ENCODE measurements around the gene TGFB3.

The TGFB3 gene

DNA sequence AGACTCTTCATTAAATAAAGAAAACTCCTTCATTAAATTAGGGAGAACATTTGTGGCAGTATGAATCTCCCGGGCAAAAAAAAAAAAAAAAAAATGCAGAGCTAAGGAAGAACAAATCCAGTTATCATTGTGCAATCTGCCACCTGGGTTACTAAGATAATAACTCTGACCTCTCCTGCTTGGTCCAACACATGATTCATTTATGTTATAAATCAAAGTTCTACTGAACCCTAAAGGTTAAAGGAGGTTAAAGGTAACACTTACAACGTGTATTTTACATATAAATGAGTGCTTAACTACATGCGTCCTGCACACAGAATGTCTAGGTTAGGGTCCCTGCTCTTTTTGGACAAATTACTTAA, 4.2 kb downstream of the TGFB3 start:
- no peak for TF ChIP-seq FOXP2 (optimal IDR thresholded peaks at IDR 0.05; ENCODE audit: borderline replicate concordance, extremely low read depth, extremely low read length, insufficient read depth)
- no peak for TF ChIP-seq POLR2AphosphoS5 (IDR thresholded peaks at IDR 0.05; ENCODE audit: low read depth, low read length)
- TF ChIP-seq TAF1 (IDR thresholded peaks at IDR 0.05; ENCODE audit: borderline replicate concordance, insufficient read depth, low read length): no peak
- no peak for TF ChIP-seq SIN3A (IDR thresholded peaks at IDR 0.05; ENCODE audit: borderline replicate concordance, insufficient read depth, low read length)
- TF ChIP-seq, protein P1, sequence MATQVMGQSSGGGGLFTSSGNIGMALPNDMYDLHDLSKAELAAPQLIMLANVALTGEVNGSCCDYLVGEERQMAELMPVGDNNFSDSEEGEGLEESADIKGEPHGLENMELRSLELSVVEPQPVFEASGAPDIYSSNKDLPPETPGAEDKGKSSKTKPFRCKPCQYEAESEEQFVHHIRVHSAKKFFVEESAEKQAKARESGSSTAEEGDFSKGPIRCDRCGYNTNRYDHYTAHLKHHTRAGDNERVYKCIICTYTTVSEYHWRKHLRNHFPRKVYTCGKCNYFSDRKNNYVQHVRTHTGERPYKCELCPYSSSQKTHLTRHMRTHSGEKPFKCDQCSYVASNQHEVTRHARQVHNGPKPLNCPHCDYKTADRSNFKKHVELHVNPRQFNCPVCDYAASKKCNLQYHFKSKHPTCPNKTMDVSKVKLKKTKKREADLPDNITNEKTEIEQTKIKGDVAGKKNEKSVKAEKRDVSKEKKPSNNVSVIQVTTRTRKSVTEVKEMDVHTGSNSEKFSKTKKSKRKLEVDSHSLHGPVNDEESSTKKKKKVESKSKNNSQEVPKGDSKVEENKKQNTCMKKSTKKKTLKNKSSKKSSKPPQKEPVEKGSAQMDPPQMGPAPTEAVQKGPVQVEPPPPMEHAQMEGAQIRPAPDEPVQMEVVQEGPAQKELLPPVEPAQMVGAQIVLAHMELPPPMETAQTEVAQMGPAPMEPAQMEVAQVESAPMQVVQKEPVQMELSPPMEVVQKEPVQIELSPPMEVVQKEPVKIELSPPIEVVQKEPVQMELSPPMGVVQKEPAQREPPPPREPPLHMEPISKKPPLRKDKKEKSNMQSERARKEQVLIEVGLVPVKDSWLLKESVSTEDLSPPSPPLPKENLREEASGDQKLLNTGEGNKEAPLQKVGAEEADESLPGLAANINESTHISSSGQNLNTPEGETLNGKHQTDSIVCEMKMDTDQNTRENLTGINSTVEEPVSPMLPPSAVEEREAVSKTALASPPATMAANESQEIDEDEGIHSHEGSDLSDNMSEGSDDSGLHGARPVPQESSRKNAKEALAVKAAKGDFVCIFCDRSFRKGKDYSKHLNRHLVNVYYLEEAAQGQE (IDR thresholded peaks at IDR 0.05; ENCODE audit: insufficient read depth in 1 of 2, low read depth in 2 of 2, low read length in 2 of 2): no peak

DNA sequence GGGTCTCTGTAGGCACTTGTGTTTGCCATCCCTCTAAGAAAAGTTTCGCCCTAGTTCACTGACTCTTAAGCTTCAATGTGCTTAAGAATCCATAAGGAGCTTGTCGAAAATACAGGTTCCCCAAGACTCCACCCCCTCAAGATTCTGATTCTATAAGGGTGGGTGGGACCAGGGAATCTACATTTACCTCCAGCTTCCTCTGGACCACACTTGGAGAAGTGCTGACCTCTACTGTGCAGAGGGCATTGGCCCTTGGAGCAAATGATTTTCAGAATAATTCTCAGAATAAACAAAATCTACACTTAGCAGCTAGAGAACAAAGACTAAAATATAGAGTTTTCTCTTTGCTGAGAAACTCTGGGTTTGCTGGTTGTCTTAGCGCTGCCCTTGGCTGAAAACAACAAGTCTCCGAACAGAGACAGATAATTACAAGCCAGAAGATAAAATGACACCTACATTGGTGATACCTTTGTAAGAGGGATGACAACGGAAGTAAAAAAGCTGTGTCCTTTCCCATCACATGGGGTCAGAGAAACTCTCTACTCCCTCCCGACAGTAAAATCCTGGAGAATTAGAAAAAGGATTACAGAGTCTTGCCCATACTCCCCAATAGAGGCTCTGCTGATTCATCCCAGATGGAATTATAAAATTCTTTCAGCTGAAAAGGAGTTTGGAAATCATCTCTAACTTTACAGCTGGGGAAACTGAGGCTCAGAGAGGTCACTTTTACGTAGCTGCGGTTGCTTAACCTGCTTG, 4.8 kb downstream of the TGFB3 start:
- TF ChIP-seq TAF1 (IDR thresholded peaks at IDR 0.05; ENCODE audit: borderline replicate concordance, insufficient read depth, low read length) (no peak), FOXP2 (optimal IDR thresholded peaks at IDR 0.05; ENCODE audit: borderline replicate concordance, extremely low read depth, extremely low read length, insufficient read depth) (no peak)

DNA sequence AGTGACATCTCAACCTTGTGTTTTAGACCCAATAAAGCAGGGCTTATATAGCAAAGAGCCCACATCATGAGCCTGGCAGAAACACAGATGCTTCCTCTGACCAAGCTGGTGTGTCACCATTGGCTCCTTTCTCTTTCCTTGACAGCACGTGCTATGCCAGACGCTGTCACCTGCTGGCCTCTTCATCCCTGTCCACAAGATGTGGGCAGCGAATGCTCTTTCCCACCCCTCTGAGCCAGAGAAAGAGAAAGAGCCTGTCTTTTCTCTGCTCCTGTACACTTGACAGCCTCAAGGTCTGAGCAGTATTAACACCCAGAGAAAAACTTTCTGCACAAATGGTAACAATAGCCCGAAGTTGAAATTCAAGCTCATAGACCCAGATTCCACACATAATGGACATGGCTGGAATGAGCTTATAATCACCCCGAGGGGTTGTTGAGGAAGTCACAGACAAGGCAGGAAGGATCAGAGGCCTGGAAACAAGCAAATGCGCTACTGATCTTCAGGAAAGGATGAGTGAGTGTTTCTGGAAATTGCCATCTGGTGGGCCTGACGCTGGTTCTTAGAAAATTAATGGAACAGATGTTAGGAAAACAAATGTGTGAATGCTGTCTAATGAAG, 8.9 kb downstream of the TGFB3 start:
- no peak for TF ChIP-seq POLR2AphosphoS5 (IDR thresholded peaks at IDR 0.05; ENCODE audit: low read depth, low read length)
- TF ChIP-seq FOXP2 (optimal IDR thresholded peaks at IDR 0.05; ENCODE audit: borderline replicate concordance, extremely low read depth, extremely low read length, insufficient read depth): no peak
- no peak for TF ChIP-seq TAF1 (IDR thresholded peaks at IDR 0.05; ENCODE audit: borderline replicate concordance, insufficient read depth, low read length)
- TF ChIP-seq, protein P1 (IDR thresholded peaks at IDR 0.05; ENCODE audit: insufficient read depth in 1 of 2, low read depth in 2 of 2, low read length in 2 of 2): no peak
- no peak for TF ChIP-seq SIN3A (IDR thresholded peaks at IDR 0.05; ENCODE audit: borderline replicate concordance, insufficient read depth, low read length)

DNA sequence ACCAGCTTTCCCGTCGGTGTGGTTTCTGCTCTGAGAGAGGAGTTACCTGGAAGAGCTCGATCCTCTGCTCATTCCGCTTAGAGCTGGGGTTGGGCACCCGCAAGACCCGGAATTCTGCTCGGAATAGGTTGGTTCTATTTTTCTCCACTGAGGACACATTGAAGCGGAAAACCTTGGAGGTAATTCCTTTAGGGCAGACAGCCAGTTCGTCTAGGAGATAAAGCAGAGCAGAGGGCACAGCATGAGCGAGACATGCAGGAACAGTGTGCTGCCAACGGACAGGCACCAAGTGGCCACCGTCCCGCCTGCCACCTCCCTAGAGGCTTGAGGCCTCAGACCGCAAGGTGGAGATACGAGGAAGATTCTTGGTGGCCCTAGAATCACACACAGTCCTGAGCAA, 10.3 kb downstream of the TGFB3 start:
- no peak for TF ChIP-seq POLR2AphosphoS5 (IDR thresholded peaks at IDR 0.05; ENCODE audit: low read depth, low read length)

DNA sequence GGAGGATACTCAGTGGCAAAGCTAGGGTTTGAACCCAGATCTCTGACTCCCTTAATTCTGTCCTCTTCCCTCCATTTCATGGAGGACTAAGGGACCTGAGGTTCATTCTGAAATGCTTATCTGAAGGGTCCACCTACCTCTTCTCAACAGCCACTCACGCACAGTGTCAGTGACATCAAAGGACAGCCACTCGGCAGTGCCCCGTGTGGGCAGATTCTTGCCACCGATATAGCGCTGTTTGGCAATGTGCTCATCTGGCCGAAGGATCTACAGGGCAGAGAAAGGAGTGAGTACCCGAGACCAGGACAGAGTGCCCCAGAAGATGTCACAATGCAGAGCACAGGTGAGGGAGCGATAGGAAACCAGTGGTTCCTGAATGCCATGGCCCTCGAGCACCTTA, 10.8 kb downstream of the TGFB3 start:
- TF ChIP-seq, protein P1 (IDR thresholded peaks at IDR 0.05; ENCODE audit: insufficient read depth in 1 of 2, low read depth in 2 of 2, low read length in 2 of 2): no peak
- no peak for TF ChIP-seq SIN3A (IDR thresholded peaks at IDR 0.05; ENCODE audit: borderline replicate concordance, insufficient read depth, low read length)
- TF ChIP-seq TAF1 (IDR thresholded peaks at IDR 0.05; ENCODE audit: borderline replicate concordance, insufficient read depth, low read length): no peak
- TF ChIP-seq POLR2AphosphoS5 (IDR thresholded peaks at IDR 0.05; ENCODE audit: low read depth, low read length): no peak
- no peak for TF ChIP-seq FOXP2 (optimal IDR thresholded peaks at IDR 0.05; ENCODE audit: borderline replicate concordance, extremely low read depth, extremely low read length, insufficient read depth)

DNA sequence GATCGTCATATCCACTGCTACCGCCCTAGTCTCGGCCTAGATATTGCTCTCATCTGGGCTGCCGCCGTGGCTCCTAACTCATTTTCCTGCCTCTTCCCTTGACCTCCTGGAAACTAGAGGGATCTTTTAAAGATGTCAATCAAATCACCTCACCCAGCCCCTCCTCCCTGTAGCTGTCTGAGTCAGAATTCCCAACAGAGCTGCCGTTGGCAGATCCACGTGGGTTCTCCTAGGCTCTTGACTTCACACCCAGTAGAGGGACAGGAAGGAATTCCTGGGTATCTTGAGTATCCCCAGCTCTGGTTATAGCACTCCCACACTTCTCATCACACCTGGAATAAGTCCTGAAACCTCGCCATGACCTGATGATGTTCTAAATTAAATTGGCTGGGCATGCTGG, 11.9 kb downstream of the TGFB3 start:
- TF ChIP-seq POLR2AphosphoS5 (IDR thresholded peaks at IDR 0.05; ENCODE audit: low read depth, low read length): no peak
- no peak for TF ChIP-seq TAF1 (IDR thresholded peaks at IDR 0.05; ENCODE audit: borderline replicate concordance, insufficient read depth, low read length)
- TF ChIP-seq SIN3A (IDR thresholded peaks at IDR 0.05; ENCODE audit: borderline replicate concordance, insufficient read depth, low read length): no peak
- TF ChIP-seq, protein P1 (IDR thresholded peaks at IDR 0.05; ENCODE audit: insufficient read depth in 1 of 2, low read depth in 2 of 2, low read length in 2 of 2): no peak
- no peak for TF ChIP-seq FOXP2 (optimal IDR thresholded peaks at IDR 0.05; ENCODE audit: borderline replicate concordance, extremely low read depth, extremely low read length, insufficient read depth)

Data from PFSK-1 (cell line).